ENCODE results near the gene RCN1.

The RCN1 gene

GRCh38 chr11:32152216-32152615, 61.3 kb downstream of the RCN1 start:
- Histone ChIP-seq H2BK5ac (ENCODE audit: low read length) (no peak overlapping the region), H3K9ac (ENCODE audit: low read depth, low read length, poor library complexity) (no peak overlapping the region), H3K4me3 (ENCODE audit: low read length in 2 of 2) (no peak overlapping the region), H3K18ac (ENCODE audit: low read length) (no peak overlapping the region), H3K36me3 (replicated peaks in 1 of 2; ENCODE audit: control insufficient read depth in 2 of 2, insufficient read depth in 2 of 2, low read length in 2 of 2) (no peaks in the 10 kb centered on the region), H3K79me1 (ENCODE audit: low read depth, low read length) (no peaks in the 10 kb centered on the region), H3K27ac (replicated peaks; ENCODE audit: low read length) (no peak overlapping the region), H2BK12ac (ENCODE audit: low read length) (no peak overlapping the region), H2BK120ac (ENCODE audit: low read depth, low read length) (no peak overlapping the region), H3K4ac (ENCODE audit: low read length) (no peak overlapping the region), H2BK15ac (ENCODE audit: low read length) (no peak overlapping the region), H3K4me2 (ENCODE audit: insufficient read depth, low read length, poor library complexity, severe bottlenecking) (no peak overlapping the region), H4K91ac (ENCODE audit: low read depth, low read length, poor library complexity) (no peak overlapping the region), H2AK5ac (ENCODE audit: low read depth, low read length) (no peak overlapping the region), H4K8ac (ENCODE audit: low read depth, low read length) (no peak overlapping the region), H3K4me1 (ENCODE audit: control insufficient read depth in 2 of 2, insufficient read depth in 1 of 2, low read depth in 1 of 2, low read length in 2 of 2) (no peaks in the 10 kb centered on the region), H3K9me3 (replicated peaks in 1 of 2; ENCODE audit: control insufficient read depth in 2 of 2, insufficient read depth in 1 of 2, low read depth in 1 of 2, low read length in 2 of 2) (no peaks in the 10 kb centered on the region), H3K14ac (ENCODE audit: low read length) (no peak overlapping the region), H3K23ac (ENCODE audit: low read depth, low read length, poor library complexity) (no peak overlapping the region), H3K27me3 (ENCODE audit: control insufficient read depth in 3 of 3, insufficient read depth in 3 of 3, low read depth in 1 of 3, low read length in 3 of 3) (peaks cover 0 to 8% (median 0%) of the 10 kb centered on the region in 3 experiments), H2AFZ (ENCODE audit: low read length) (no peak overlapping the region)
- DNase-seq (ENCODE audit: low spot score), result no peak
- whole genome bisulfite sequencing, 2 donors (ENCODE audit: extremely low coverage in 2 of 2, insufficient read length in 2 of 2, insufficient replicate concordance in 1 of 2), result no CpG with 5 or more reads among the region's 9 CpGs

GRCh38 chr11:32152821-32153220, 61.9 kb downstream of the RCN1 start:
- no peaks in the 10 kb centered on the region for H3K79me1 ChIP-seq (ENCODE audit: low read depth, low read length)
- no peak overlapping the region for H3K4me2 ChIP-seq (ENCODE audit: insufficient read depth, low read length, poor library complexity, severe bottlenecking)
- no peak overlapping the region for H3K4ac ChIP-seq (ENCODE audit: low read length)
- no peak overlapping the region for H2AFZ ChIP-seq (ENCODE audit: low read length)
- H3K14ac ChIP-seq (ENCODE audit: low read length), result no peak overlapping the region
- H4K8ac ChIP-seq (ENCODE audit: low read depth, low read length), result no peak overlapping the region
- no peak for DNase-seq (ENCODE audit: low spot score)
- H2AK5ac ChIP-seq (ENCODE audit: low read depth, low read length), result no peak overlapping the region
- no peak overlapping the region for H2BK15ac ChIP-seq (ENCODE audit: low read length)
- no peaks in the 10 kb centered on the region for H3K4me1 ChIP-seq (ENCODE audit: control insufficient read depth in 2 of 2, insufficient read depth in 1 of 2, low read depth in 1 of 2, low read length in 2 of 2)
- no peak overlapping the region for H3K27ac ChIP-seq (replicated peaks; ENCODE audit: low read length)
- H3K36me3 ChIP-seq (replicated peaks in 1 of 2; ENCODE audit: control insufficient read depth in 2 of 2, insufficient read depth in 2 of 2, low read length in 2 of 2), result no peaks in the 10 kb centered on the region
- no peak overlapping the region for H3K9ac ChIP-seq (ENCODE audit: low read depth, low read length, poor library complexity)
- no peak overlapping the region for H4K91ac ChIP-seq (ENCODE audit: low read depth, low read length, poor library complexity)
- H2BK5ac ChIP-seq (ENCODE audit: low read length), result no peak overlapping the region
- H3K18ac ChIP-seq (ENCODE audit: low read length), result no peak overlapping the region
- no peak overlapping the region for H2BK120ac ChIP-seq (ENCODE audit: low read depth, low read length)
- no peaks in the 10 kb centered on the region for H3K9me3 ChIP-seq (replicated peaks in 1 of 2; ENCODE audit: control insufficient read depth in 2 of 2, insufficient read depth in 1 of 2, low read depth in 1 of 2, low read length in 2 of 2)
- no peak overlapping the region for H2BK12ac ChIP-seq (ENCODE audit: low read length)
- H3K27me3 ChIP-seq (ENCODE audit: control insufficient read depth in 3 of 3, insufficient read depth in 3 of 3, low read depth in 1 of 3, low read length in 3 of 3), result peaks cover 0 to 5% (median 0%) of the 10 kb centered on the region in 3 experiments
- no peak overlapping the region for H3K23ac ChIP-seq (ENCODE audit: low read depth, low read length, poor library complexity)
- H3K4me3 ChIP-seq (ENCODE audit: low read length in 2 of 2), result no peak overlapping the region
- WGBS, 2 donors (ENCODE audit: extremely low coverage in 2 of 2, insufficient read length in 2 of 2, insufficient replicate concordance in 1 of 2), result no CpG with 5 or more reads among the region's 3 CpGs

- no peaks in the 10 kb centered on the region for H3K9me3 ChIP-seq (replicated peaks in 1 of 2; ENCODE audit: control insufficient read depth in 2 of 2, insufficient read depth in 1 of 2, low read depth in 1 of 2, low read length in 2 of 2)
- H3K23ac ChIP-seq (ENCODE audit: low read depth, low read length, poor library complexity), result no peak overlapping the region
- H2AFZ ChIP-seq (ENCODE audit: low read length), result no peak overlapping the region
- no peak overlapping the region for H2BK5ac ChIP-seq (ENCODE audit: low read length)
- no peak overlapping the region for H3K27ac ChIP-seq (replicated peaks; ENCODE audit: low read length)
- no CpG with 5 or more reads among the region's 1 CpG for WGBS, 2 donors (ENCODE audit: extremely low coverage in 2 of 2, insufficient read length in 2 of 2, insufficient replicate concordance in 1 of 2)
- H3K9ac ChIP-seq (ENCODE audit: low read depth, low read length, poor library complexity), result no peak overlapping the region
- no peak overlapping the region for H4K8ac ChIP-seq (ENCODE audit: low read depth, low read length)
- H2BK12ac ChIP-seq (ENCODE audit: low read length), result no peak overlapping the region
- H3K4me2 ChIP-seq (ENCODE audit: insufficient read depth, low read length, poor library complexity, severe bottlenecking), result no peak overlapping the region
- H3K4me1 ChIP-seq (ENCODE audit: control insufficient read depth in 2 of 2, insufficient read depth in 1 of 2, low read depth in 1 of 2, low read length in 2 of 2), result no peaks in the 10 kb centered on the region
- H3K14ac ChIP-seq (ENCODE audit: low read length), result no peak overlapping the region
- H2BK15ac ChIP-seq (ENCODE audit: low read length), result no peak overlapping the region
- H4K91ac ChIP-seq (ENCODE audit: low read depth, low read length, poor library complexity), result no peak overlapping the region
- no peak overlapping the region for H2BK120ac ChIP-seq (ENCODE audit: low read depth, low read length)
- peaks cover 0 to 4% (median 0%) of the 10 kb centered on the region in 3 experiments for H3K27me3 ChIP-seq (ENCODE audit: control insufficient read depth in 3 of 3, insufficient read depth in 3 of 3, low read depth in 1 of 3, low read length in 3 of 3)
- H3K18ac ChIP-seq (ENCODE audit: low read length), result no peak overlapping the region
- no peaks in the 10 kb centered on the region for H3K79me1 ChIP-seq (ENCODE audit: low read depth, low read length)
- H3K4ac ChIP-seq (ENCODE audit: low read length), result no peak overlapping the region
- DNase-seq (ENCODE audit: low spot score), result no peak
- no peak overlapping the region for H3K4me3 ChIP-seq (ENCODE audit: low read length in 2 of 2)
- no peaks in the 10 kb centered on the region for H3K36me3 ChIP-seq (replicated peaks in 1 of 2; ENCODE audit: control insufficient read depth in 2 of 2, insufficient read depth in 2 of 2, low read length in 2 of 2)
- no peak overlapping the region for H2AK5ac ChIP-seq (ENCODE audit: low read depth, low read length)
Measured at GRCh38 chr11:32153747-32154146, 62.9 kb downstream of the RCN1 start.

- H3K79me1 ChIP-seq (ENCODE audit: low read depth, low read length), result no peaks in the 10 kb centered on the region
- H3K36me3 ChIP-seq (replicated peaks in 1 of 2; ENCODE audit: control insufficient read depth in 2 of 2, insufficient read depth in 2 of 2, low read length in 2 of 2), result no peaks in the 10 kb centered on the region
- no peak overlapping the region for H3K18ac ChIP-seq (ENCODE audit: low read length)
- no peak overlapping the region for H2AFZ ChIP-seq (ENCODE audit: low read length)
- no peak for DNase-seq (ENCODE audit: low spot score)
- no peak overlapping the region for H3K23ac ChIP-seq (ENCODE audit: low read depth, low read length, poor library complexity)
- H2AK5ac ChIP-seq (ENCODE audit: low read depth, low read length), result no peak overlapping the region
- no peak overlapping the region for H2BK120ac ChIP-seq (ENCODE audit: low read depth, low read length)
- H2BK15ac ChIP-seq (ENCODE audit: low read length), result no peak overlapping the region
- no peak overlapping the region for H4K8ac ChIP-seq (ENCODE audit: low read depth, low read length)
- H3K27ac ChIP-seq (replicated peaks; ENCODE audit: low read length), result no peak overlapping the region
- no peak overlapping the region for H4K91ac ChIP-seq (ENCODE audit: low read depth, low read length, poor library complexity)
- H3K4me3 ChIP-seq (ENCODE audit: low read length in 2 of 2), result no peak overlapping the region
- H3K27me3 ChIP-seq (ENCODE audit: control insufficient read depth in 3 of 3, insufficient read depth in 3 of 3, low read depth in 1 of 3, low read length in 3 of 3), result peaks cover 0 to 4% (median 0%) of the 10 kb centered on the region in 3 experiments
- H3K4me2 ChIP-seq (ENCODE audit: insufficient read depth, low read length, poor library complexity, severe bottlenecking), result no peak overlapping the region
- no peaks in the 10 kb centered on the region for H3K9me3 ChIP-seq (replicated peaks in 1 of 2; ENCODE audit: control insufficient read depth in 2 of 2, insufficient read depth in 1 of 2, low read depth in 1 of 2, low read length in 2 of 2)
- WGBS, 2 donors (ENCODE audit: extremely low coverage in 2 of 2, insufficient read length in 2 of 2, insufficient replicate concordance in 1 of 2), result no CpG with 5 or more reads among the region's 2 CpGs
- no peak overlapping the region for H3K9ac ChIP-seq (ENCODE audit: low read depth, low read length, poor library complexity)
- no peaks in the 10 kb centered on the region for H3K4me1 ChIP-seq (ENCODE audit: control insufficient read depth in 2 of 2, insufficient read depth in 1 of 2, low read depth in 1 of 2, low read length in 2 of 2)
- no peak overlapping the region for H2BK5ac ChIP-seq (ENCODE audit: low read length)
- H3K4ac ChIP-seq (ENCODE audit: low read length), result no peak overlapping the region
- H2BK12ac ChIP-seq (ENCODE audit: low read length), result no peak overlapping the region
- no peak overlapping the region for H3K14ac ChIP-seq (ENCODE audit: low read length)
Measured at GRCh38 chr11:32154275-32154674, 63.4 kb downstream of the RCN1 start.

All from neuronal stem cell (in vitro differentiated cells).